Chondrocyte (in vitro differentiated cells): ENCODE measurements around the gene DAPK1. TPM values are rescaled to one million over a fixed set of nuclear protein-coding genes. Genes with fewer than 3 reads are reported as not detected.

Experiments used
- DNase-seq: peaks from one replicate; pipeline ENCODE4 v3.0.0; 2021; ENCODE audit warnings: mixed read lengths, low spot score
- H3K27ac Mint-ChIP-seq: one replicate; pipeline ENCODE4 v1.8.0; 2021; ENCODE audit warnings: mild to moderate bottlenecking, moderate library complexity, mixed read lengths; ENCODE audit not compliant: unreplicated experiment
- H3K27me3 Mint-ChIP-seq: 2 replicates; pipeline ENCODE4 v1.8.0; 2021; ENCODE audit warnings: low read depth, mixed read lengths
- H3K36me3 Mint-ChIP-seq: 2 replicates; pipeline ENCODE4 v1.8.0; 2021; ENCODE audit warnings: low read depth, mixed read lengths
- H3K4me1 Mint-ChIP-seq: 2 replicates; pipeline ENCODE4 v1.8.0; 2021; ENCODE audit warnings: low read depth, mild to moderate bottlenecking, mixed read lengths
- H3K4me3 Mint-ChIP-seq: one replicate; pipeline ENCODE4 v1.8.0; 2021; ENCODE audit warnings: mild to moderate bottlenecking, moderate library complexity, mixed read lengths; ENCODE audit not compliant: unreplicated experiment
- H3K9me3 Mint-ChIP-seq: 2 replicates; pipeline ENCODE4 v1.8.0; 2021; ENCODE audit warnings: low read depth, mixed read lengths
- CTCF ChIP-seq: fragments of 200-600 bp; sonication (generic); IDR thresholded peaks from 2 replicates; pipeline ENCODE4 v1.5.0; 2021; ENCODE audit warnings: antibody characterized with exemption, mild to moderate bottlenecking, moderate library complexity
- total RNA-seq: library from RNA; stranded (reverse); gene quantifications from 3 replicates; pipeline ENCODE4 v1.2.1, GENCODE V29; 2021

DAPK1 gene
- total RNA-seq, 1 donor from 2014 or later, result 87.9 TPM

GRCh38 chr9:87517732-87518131 is 20.1 kb downstream of the DAPK1 start:
- H3K36me3 Mint-ChIP-seq, result peaks cover 21% of the 10 kb centered on the region
- H3K4me1 Mint-ChIP-seq, result peaks cover 48% of the 10 kb centered on the region
- no peak overlapping the region for H3K4me3 Mint-ChIP-seq
- TF ChIP-seq CTCF, result no peak
- no peak for DNase-seq
- no peaks in the 10 kb centered on the region for H3K27me3 Mint-ChIP-seq
- H3K27ac Mint-ChIP-seq, result no peak overlapping the region
- peaks cover 3% of the 10 kb centered on the region for H3K9me3 Mint-ChIP-seq

GRCh38 chr9:87518702-87519335 is 21.2 kb downstream of the DAPK1 start:
- no peak for DNase-seq
- no peak overlapping the region for H3K27ac Mint-ChIP-seq
- H3K9me3 Mint-ChIP-seq, result peaks cover 3% of the 10 kb centered on the region
- peaks cover 42% of the 10 kb centered on the region for H3K4me1 Mint-ChIP-seq
- TF ChIP-seq CTCF, result no peak
- H3K36me3 Mint-ChIP-seq, result peaks cover 18% of the 10 kb centered on the region
- H3K27me3 Mint-ChIP-seq, result no peaks in the 10 kb centered on the region
- H3K4me3 Mint-ChIP-seq, result no peak overlapping the region

GRCh38 chr9:87519461-87519860 is 21.8 kb downstream of the DAPK1 start:
- Mint-ChIP-seq H3K36me3 (peaks cover 18% of the 10 kb centered on the region), H3K27ac (no peak overlapping the region), H3K4me1 (peaks cover 40% of the 10 kb centered on the region), H3K27me3 (no peaks in the 10 kb centered on the region), H3K9me3 (peaks cover 3% of the 10 kb centered on the region), H3K4me3 (no peak overlapping the region)
- DNase-seq, result no peak
- no peak for TF ChIP-seq CTCF

- DNase-seq, result no peak
Observed at GRCh38 chr9:87520172-87520683, 22.6 kb downstream of the DAPK1 start.

GRCh38 chr9:87521834-87522233 is 24.2 kb downstream of the DAPK1 start:
- H3K36me3 Mint-ChIP-seq, result peaks cover 11% of the 10 kb centered on the region
- no peak for TF ChIP-seq CTCF
- no peak overlapping the region for H3K4me3 Mint-ChIP-seq
- no peak overlapping the region for H3K27ac Mint-ChIP-seq
- DNase-seq, result no peak
- no peaks in the 10 kb centered on the region for H3K27me3 Mint-ChIP-seq
- H3K4me1 Mint-ChIP-seq, result peaks cover 16% of the 10 kb centered on the region
- no peaks in the 10 kb centered on the region for H3K9me3 Mint-ChIP-seq

More at GRCh38 chr9:87520172-87520683, 22.6 kb downstream of the DAPK1 start:
- Mint-ChIP-seq H3K36me3 (peaks cover 18% of the 10 kb centered on the region), H3K27ac (no peak overlapping the region), H3K4me1 (peaks cover 32% of the 10 kb centered on the region), H3K4me3 (no peak overlapping the region), H3K9me3 (peaks cover 3% of the 10 kb centered on the region), H3K27me3 (no peaks in the 10 kb centered on the region)
- no peak for TF ChIP-seq CTCF
